ENCODE results near the gene TUBGCP2.

The TUBGCP2 gene

GRCh38 chr10:133354672-133355240 is 46.1 kb upstream of the TUBGCP2 start:
- ChIA-PET POLR2A (ENCODE audit: low non-redundant PET) (interaction anchor here (1.2 kb wide), 1 partner anchor 8 kb away, joined by 3 read pairs; the partner anchor contains the start of gene PRAP1), CTCF (interaction anchor here (2.0 kb wide), 1 partner anchor 25 kb away, joined by 11 read pairs; no protein-coding TSS in a partner anchor)
- DNase-seq (ENCODE audit: low spot score) = no peak
- H3K27ac ChIP-seq = no peak overlapping the region
- TF ChIP-seq CTCF (conservative IDR thresholded peaks at IDR 0.05; ENCODE audit: low read depth) = no peak

DNA sequence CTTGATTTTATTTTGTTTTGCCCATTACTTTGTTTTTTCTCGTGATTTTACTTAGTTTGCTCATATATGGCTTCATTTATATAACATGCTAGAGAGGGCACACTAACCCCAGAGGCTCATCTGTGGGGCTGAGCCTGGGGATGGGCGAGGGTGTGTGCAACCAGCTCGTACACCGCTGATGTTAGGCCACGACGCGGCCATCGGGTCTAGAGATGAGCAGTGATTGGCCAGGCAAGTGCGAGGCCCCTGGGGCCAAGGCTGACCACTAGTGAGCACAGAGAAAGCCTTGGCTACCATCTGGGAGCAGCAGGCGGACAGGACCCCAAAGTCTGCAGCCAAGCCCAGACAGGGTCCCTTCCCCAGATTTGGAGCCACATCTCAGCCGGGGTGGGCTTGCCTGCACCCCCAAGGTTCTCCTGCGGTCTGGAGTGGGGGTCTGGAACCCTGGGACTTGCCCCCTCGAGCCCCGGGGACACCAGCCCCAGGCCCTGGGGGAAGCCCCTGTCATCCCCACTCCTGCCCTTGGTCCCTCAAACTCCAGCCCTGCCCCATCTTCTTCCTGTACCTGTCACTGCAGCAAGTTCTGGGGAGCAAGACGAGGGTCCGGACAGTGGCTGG is 45.4 kb upstream of the TUBGCP2 start:
- ChIA-PET CTCF (interaction anchor here (1.2 kb wide), 1 partner anchor 25 kb away, joined by 13 read pairs; no protein-coding TSS in a partner anchor), POLR2A (ENCODE audit: low non-redundant PET) (interaction anchor here (0.5 kb wide), 1 partner anchor 90 kb away, joined by 3 read pairs; no protein-coding TSS in a partner anchor)
- H3K27ac ChIP-seq = no peak overlapping the region
- no peak for DNase-seq (ENCODE audit: low spot score)
- TF ChIP-seq CTCF (conservative IDR thresholded peaks at IDR 0.05; ENCODE audit: low read depth) = no peak

- CTCF ChIA-PET = interaction anchor here (1.2 kb wide), 1 partner anchor 24 kb away, joined by 13 read pairs; no protein-coding TSS in a partner anchor
- POLR2A ChIA-PET (ENCODE audit: low non-redundant PET) = interaction anchor here (0.5 kb wide), 1 partner anchor 90 kb away, joined by 3 read pairs; no protein-coding TSS in a partner anchor
- no peak for TF ChIP-seq CTCF (conservative IDR thresholded peaks at IDR 0.05; ENCODE audit: low read depth)
- H3K27ac ChIP-seq = no peak overlapping the region
- no peak for DNase-seq (ENCODE audit: low spot score)
These were observed 44.7 kb upstream of the TUBGCP2 start for GRCh38 chr10:133353202-133353959.

DNA sequence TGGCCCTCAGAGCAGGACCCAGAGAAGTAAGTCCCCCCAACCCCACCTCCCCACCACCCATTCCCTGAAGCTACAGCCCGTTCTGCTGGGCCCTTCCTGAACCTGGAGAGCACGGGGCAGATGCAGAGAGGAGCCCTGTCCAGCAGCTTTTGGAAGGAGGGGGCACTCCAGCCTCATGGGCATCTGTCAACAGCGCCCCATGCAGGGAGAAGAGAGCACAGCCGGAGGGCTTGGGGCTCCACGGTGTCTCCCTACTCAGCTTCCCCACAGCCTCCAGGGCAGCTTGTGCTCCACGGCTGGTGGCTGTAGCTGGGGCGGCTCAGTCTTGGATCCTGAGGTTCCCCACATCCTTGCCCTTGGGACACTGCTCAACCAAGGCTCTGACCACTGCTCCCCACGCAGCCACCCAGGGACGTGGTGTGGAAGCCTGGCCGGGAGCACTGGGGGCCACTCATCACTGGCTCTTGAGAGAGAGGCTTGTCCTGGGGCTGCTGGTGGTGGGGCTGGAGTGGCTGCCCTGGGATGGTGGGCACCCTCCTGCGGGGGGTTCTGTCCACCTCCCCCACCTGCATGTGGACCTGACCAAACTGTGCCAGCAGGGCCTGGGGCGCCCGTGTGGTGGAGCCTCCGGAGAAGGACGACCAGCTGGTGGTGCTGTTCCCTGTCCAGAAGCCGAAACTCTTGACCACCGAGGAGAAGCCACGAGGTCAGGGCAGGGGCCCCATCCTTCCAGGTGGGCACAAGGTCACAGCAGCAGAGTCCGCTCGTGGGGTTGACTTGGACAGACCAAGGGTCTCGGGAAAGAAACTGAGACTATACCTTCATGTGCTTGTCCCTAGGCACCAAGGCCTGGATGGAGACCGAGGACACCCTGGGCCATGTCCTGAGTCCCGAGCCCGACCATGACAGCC is 43.0 kb upstream of the TUBGCP2 start:
- TF ChIP-seq CTCF (conservative IDR thresholded peaks at IDR 0.05; ENCODE audit: low read depth) = no peak
- H3K27ac ChIP-seq = no peak overlapping the region
- ChIA-PET POLR2A (ENCODE audit: low non-redundant PET) (interaction anchor here (0.6 kb wide), 1 partner anchor 8 kb away, joined by 7 read pairs; no protein-coding TSS in a partner anchor), CTCF (interaction anchor here (0.6 kb wide), 1 partner anchor 44 kb away, joined by 3 read pairs; no protein-coding TSS in a partner anchor)
- no peak for DNase-seq (ENCODE audit: low spot score)

DNA sequence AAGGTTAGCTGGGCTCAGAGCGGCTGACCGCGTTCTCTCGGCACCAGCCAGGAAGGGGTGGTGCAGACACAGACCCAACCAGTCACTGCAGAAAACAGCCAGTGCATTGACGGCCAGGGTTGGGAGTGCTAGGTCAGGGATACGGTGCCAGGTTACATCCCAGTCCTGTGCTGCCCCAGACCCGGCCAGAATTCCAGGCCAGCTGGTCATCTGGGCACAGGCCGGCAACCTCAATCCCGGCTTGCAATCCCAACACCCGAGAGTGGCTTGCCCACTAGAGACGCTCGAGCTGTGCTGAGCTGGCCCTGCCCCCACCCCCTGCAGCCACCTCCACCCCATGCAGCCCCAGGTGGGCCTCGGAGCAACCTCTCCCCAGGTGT is 42.3 kb upstream of the TUBGCP2 start:
- ChIA-PET POLR2A (ENCODE audit: low non-redundant PET) (no interaction called here), CTCF (interaction anchor here (0.6 kb wide), 1 partner anchor 14 kb away, joined by 3 read pairs; no protein-coding TSS in a partner anchor)
- no peak for TF ChIP-seq CTCF (conservative IDR thresholded peaks at IDR 0.05; ENCODE audit: low read depth)
- no peak overlapping the region for H3K27ac ChIP-seq
- DNase-seq (ENCODE audit: low spot score) = no peak
